K562 (cell line): ENCODE data around the gene EXOG. TPM values are rescaled to one million over a fixed set of nuclear protein-coding genes. Genes with fewer than 3 reads are reported as not detected.

ENCODE experiments used
- ATAC-seq: fragments of 200-7000 bp; cut with Tn5 transposase; 3 replicates; pipeline ENCODE4 v1.9.1; 2020; ENCODE audit warnings: moderate library complexity
- BruUV-seq: library from RNA; stranded (reverse); fragments of 400-500 nt; replicated peaks from 2 replicates; lab custom pipeline; 2021; lab: Mats Ljungman, UMichigan
- CTCF ChIA-PET: fragments of 300-600 bp; formaldehyde crosslinking; extraction: SDS; loops from one replicate; lab custom pipeline; 2021; ENCODE audit warnings: low intra/inter-chr PET ratio; lab: Yijun Ruan, JAX
- POLR2A ChIA-PET: fragments of 300-600, 350-650 bp; sonication (Branson Sonifier 250); formaldehyde crosslinking; extraction: SDS; loops from one replicate; lab custom pipeline; 2021; ENCODE audit warnings: antibody characterized with exemption, inconsistent platforms; lab: Yijun Ruan, JAX
- DNase-seq, 4 experiments: peaks; one replicate each; pipeline versions ENCODE4 v3.0.0 to v3.0.0-alpha.2; 2011 to 2018; ENCODE audit warnings: low spot score in 3 of 4, mixed read lengths in 3 of 4; ENCODE audit errors: extremely low read depth in 1 of 4
- FAIRE-seq: peaks from 2 replicates; lab custom pipeline; 2011; peaks lifted over from hg19 to GRCh38; lab: Jason Lieb, UNC
- H2AFZ ChIP-seq: 2 replicates; pipeline ENCODE4 v1.6.0; 2011; ENCODE audit warnings: low read depth, low read length, control low read depth, inconsistent platforms
- H3K27ac ChIP-seq: fragments of 200-600 bp; 3 replicates; pipeline ENCODE4 v1.8.0; 2011; ENCODE audit warnings: low read depth, mild to moderate bottlenecking, control low read depth, inconsistent platforms, low read length, moderate library complexity, mixed read lengths; ENCODE audit errors: extremely low read depth
- H3K27me3 ChIP-seq, 2 experiments: fragments of 300-600 bp in 1 of 2; 2 replicates in 1 of 2; 3 replicates in 1 of 2; pipeline versions ENCODE4 v1.6.0 to v1.8.0; 2011; ENCODE audit warnings: inconsistent platforms in 2 of 2, low read length in 2 of 2, mild to moderate bottlenecking in 1 of 2, mixed read lengths in 1 of 2, moderate library complexity in 1 of 2; ENCODE audit not compliant: control insufficient read depth in 2 of 2, insufficient read depth in 2 of 2
- H3K36me3 ChIP-seq: fragments of 300-600 bp; 3 replicates; pipeline ENCODE4 v1.8.0; 2011; ENCODE audit warnings: mild to moderate bottlenecking, low read length, inconsistent platforms; ENCODE audit not compliant: control insufficient read depth, insufficient read depth
- H3K4me1 ChIP-seq, 2 experiments: fragments of 200-600 bp in 1 of 2; replicated peaks in 1 of 2; 2 replicates in 1 of 2; 3 replicates in 1 of 2; pipeline versions ENCODE4 v1.5.1 to v1.8.0; 2011; ENCODE audit warnings: inconsistent platforms in 2 of 2, low read length in 2 of 2, mild to moderate bottlenecking in 1 of 2, mixed read lengths in 1 of 2, moderate library complexity in 1 of 2; ENCODE audit not compliant: control insufficient read depth in 2 of 2, insufficient read depth in 2 of 2
- H3K4me2 ChIP-seq: 2 replicates; pipeline ENCODE4 v1.6.1; 2011; ENCODE audit warnings: low read length, control low read depth, inconsistent platforms, mixed read lengths; ENCODE audit not compliant: insufficient read depth
- H3K4me3 ChIP-seq: fragments of 200-600 bp; sonication (generic), shearing (Covaris generic); 2 replicates; pipeline ENCODE4 v1.5.1; 2016; ENCODE audit warnings: control low read depth, inconsistent platforms
- H3K79me2 ChIP-seq: fragments of 200-600 bp; 3 replicates; pipeline ENCODE4 v1.8.0; 2011; ENCODE audit warnings: low read length, inconsistent platforms; ENCODE audit not compliant: control insufficient read depth, insufficient read depth
- H3K9ac ChIP-seq, 2 experiments: 2 replicates each; pipeline versions ENCODE4 v1.6.0 to v1.6.1; 2011; ENCODE audit warnings: low read depth in 2 of 2, low read length in 2 of 2, control low read depth in 1 of 2, inconsistent platforms in 1 of 2, mild to moderate bottlenecking in 1 of 2, mixed read lengths in 1 of 2; ENCODE audit not compliant: insufficient read depth in 1 of 2
- H3K9me1 ChIP-seq: one replicate; pipeline ENCODE4 v1.6.0; 2011; ENCODE audit warnings: inconsistent platforms, mild to moderate bottlenecking, low read length, moderate library complexity; ENCODE audit not compliant: control insufficient read depth, insufficient read depth
- H3K9me3 ChIP-seq: replicated peaks from 2 replicates; pipeline ENCODE4 v1.5.1; 2011; ENCODE audit warnings: low read depth, low read length, inconsistent platforms; ENCODE audit not compliant: control insufficient read depth, insufficient read depth
- H4K20me1 ChIP-seq: replicated peaks from 2 replicates; pipeline ENCODE4 v1.6.1; 2011; ENCODE audit warnings: low read length, inconsistent platforms, mixed read lengths; ENCODE audit not compliant: control insufficient read depth, insufficient read depth
- BCOR ChIP-seq: fragments of 450-650 bp; IDR thresholded peaks from 2 replicates; pipeline ENCODE4 v1.6.1; 2016
- SLC30A9 ChIP-seq: fragments of 250-450 bp; sonication (Bioruptor Pico); IDR thresholded peaks from 2 replicates; pipeline ENCODE4 v1.8.0; 2022; ENCODE audit warnings: mild to moderate bottlenecking, moderate library complexity
- STAT5B ChIP-seq: fragments of 250-450 bp; sonication (Bioruptor Pico); IDR thresholded peaks from 2 replicates; pipeline ENCODE4 v1.8.0; 2021; ENCODE audit warnings: mild to moderate bottlenecking, inconsistent platforms
- ZNF507 ChIP-seq: conservative IDR thresholded peaks from 2 replicates; pipeline ENCODE4 v1.6.1; 2017; ENCODE audit warnings: missing genetic modification characterization, missing compliant biosample characterization
- WGBS: fragments of 100-300 bp; shearing (Covaris generic); methylation state at CpG from one replicate; pipeline ENCODE4 v1.1.6; 2016; ENCODE audit warnings: low coverage, mixed read lengths; ENCODE audit not compliant: insufficient coverage; ENCODE audit errors: missing lambda C conversion rate; 5-methylcytosine and 5-hydroxymethylcytosine counted together
- in situ Hi-C: fragments of 300-500 bp; cut with MboI; formaldehyde crosslinking; loops from 4 replicates; pipeline ENCODE4 v1.15.0; 2018; ENCODE audit warnings: inconsistent platforms, mixed read lengths
- intact Hi-C: fragments of 100-400 bp; cut with micrococcal nuclease; formaldehyde crosslinking; loops from 2 replicates; pipeline ENCODE4 v1.14.2; 2022
- polyA plus RNA-seq, 8 experiments: library from polyadenylated mRNA; depleted of rRNA in 4 of 8; stranded (reverse) in 5 of 8; unstranded in 3 of 8; fragments of >200 nt; fragmentation: Nextera tagmentation in 2 of 8; fragmentation: Illumina TruSeq in 1 of 8; extraction: Ambion mirVana in 2 of 8; extraction: Trizol in 1 of 8; gene quantifications; 2 replicates each; pipeline versions ENCODE4 v1.2.1 to v1.2.3, GENCODE V29; 2011 to 2014; ENCODE audit warnings: inconsistent platforms in 1 of 8, missing spikeins in 1 of 8
- total RNA-seq, 7 experiments: library from RNA; depleted of rRNA in 6 of 7; stranded (reverse); fragments of >200 nt in 6 of 7; fragmentation: Illumina TruSeq in 2 of 7; extraction: Trizol in 2 of 7; gene quantifications; 2 replicates each; pipeline versions ENCODE4 v1.2.1 to v1.2.3, GENCODE V29; 2011 to 2021; ENCODE audit warnings: low replicate concordance in 1 of 7

The EXOG gene
- total and polyA plus RNA-seq, 9 of the 15 experiments (the other 6 are each of a cell fraction or from before 2014, with no cell fraction given): 10.8 to 21.7 (median 14.8) TPM

- no peak for TF ChIP-seq SLC30A9 (CRISPR knock-in tag)
- no peak for TF ChIP-seq BCOR
- no peak for TF ChIP-seq ZNF507 (tag)
Observed at GRCh38 chr3:38553071-38553470, 56.9 kb downstream of the EXOG start (continued).

DNA sequence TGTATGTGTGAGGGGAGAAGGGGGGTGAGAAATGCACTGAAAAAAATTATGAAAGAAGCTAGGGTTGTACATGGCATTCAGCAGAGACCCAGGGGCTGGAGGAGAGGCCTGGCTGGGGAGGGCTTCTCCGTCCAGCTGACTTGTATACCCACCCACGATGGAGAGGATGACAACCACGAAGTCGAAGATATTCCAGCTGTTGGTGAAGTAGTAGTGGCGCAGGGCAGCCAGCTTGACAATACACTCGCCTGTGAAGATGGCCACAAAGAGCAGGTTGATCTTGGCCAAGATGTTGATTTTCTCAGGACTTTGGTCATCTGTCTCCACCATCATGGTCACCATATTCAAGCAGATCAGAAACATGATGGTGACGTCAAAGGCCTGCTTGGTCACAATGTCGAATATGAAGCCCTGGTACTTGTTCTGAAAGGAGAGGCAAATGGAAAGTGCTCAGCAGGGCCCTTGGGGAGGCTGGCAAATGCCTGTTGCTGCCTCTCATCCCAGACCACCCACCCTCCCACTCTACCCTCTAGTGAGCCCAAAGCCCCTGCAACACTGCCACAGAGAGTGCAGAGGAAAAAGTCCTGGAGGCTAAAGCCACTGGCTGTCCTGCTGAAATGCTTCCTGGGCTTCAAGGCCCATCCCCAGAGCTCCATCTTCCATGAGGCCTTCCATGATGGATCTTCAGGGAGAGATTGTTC is 58.1 kb downstream of the EXOG start:
- POLR2A ChIA-PET: interaction anchor here (0.6 to 2.3 kb wide), 6 partner anchors 10 to 580 kb away, joined by 3 to 15 read pairs (median 3); no protein-coding TSS in a partner anchor

More for the DNA sequence above, 58.1 kb downstream of the EXOG start:
- FAIRE-seq (peak; percentile 32), DNase-seq (no peak), ATAC-seq (no peak)
- Histone ChIP-seq H3K4me1 (no peaks in the 10 kb centered on the region), H3K4me2 (no peak overlapping the region), H3K4me3 (no peak overlapping the region), H2AFZ (no peak overlapping the region), H4K20me1 (no peaks in the 10 kb centered on the region), H3K9me1 (no peaks in the 10 kb centered on the region), H3K79me2 (no peaks in the 10 kb centered on the region), H3K9ac (no peak overlapping the region), H3K27ac (no peak overlapping the region), H3K27me3 (peaks cover 30 to 43% of the 10 kb centered on the region in 2 experiments), H3K36me3 (no peaks in the 10 kb centered on the region), H3K9me3 (no peaks in the 10 kb centered on the region)
- 4% methylated on average over 8 of the region's 8 CpGs for WGBS
- no peak for TF ChIP-seq STAT5B (CRISPR knock-in tag)
- in situ Hi-C loops: no loop called here
- BruUV-seq: no TSS peak
- intact Hi-C loops: no loop called here
- CTCF ChIA-PET: no interaction called here
